K562 (cell line): Measurements from ENCODE around the gene ZNF672. TPM values are rescaled to one million over a fixed set of nuclear protein-coding genes. Genes with fewer than 3 reads are reported as not detected.
A peak's percentile ranks its signal among the peaks of the same experiment; 100 is the strongest.

Experiments used
- BCOR ChIP-seq: fragments of 450-650 bp; IDR thresholded peaks from 2 replicates; pipeline ENCODE4 v1.6.1; 2016
- CBX3 ChIP-seq, 2 experiments: IDR thresholded peaks; 1 replicate in 1 of 2; 2 replicates in 1 of 2; pipeline ENCODE4 v1.6.1; 2012; ENCODE audit warnings: inconsistent platforms in 2 of 2, low read length in 2 of 2, borderline replicate concordance in 1 of 2, control low read depth in 1 of 2
- HDAC1 ChIP-seq, 2 experiments: fragments of 450-650 bp; IDR thresholded peaks; 2 replicates each; pipeline ENCODE4 v1.6.1; 2016 to 2017; ENCODE audit warnings: inconsistent platforms in 1 of 2, mild to moderate bottlenecking in 1 of 2, moderate library complexity in 1 of 2
- JUND ChIP-seq, 2 experiments: IDR thresholded peaks; 2 replicates in 1 of 2; 3 replicates in 1 of 2; pipeline ENCODE4 v1.6.1; 2011; ENCODE audit warnings: borderline replicate concordance in 2 of 2, low read depth in 2 of 2, low read length in 2 of 2, improper control_type of control experiment in 1 of 2, missing biosample characterization in 1 of 2, missing genetic modification characterization in 1 of 2, missing genetic modification reagents in 1 of 2
- MYC ChIP-seq, 2 experiments: fragments of 250-450 bp in 1 of 2; sonication (Bioruptor Pico) in 1 of 2; IDR thresholded peaks; 2 replicates each; pipeline versions ENCODE4 v1.5.1 to v1.6.1; 2012 to 2021; ENCODE audit warnings: low read depth in 2 of 2, borderline replicate concordance in 1 of 2, improper control_type of control experiment in 1 of 2, low read length in 1 of 2, mild to moderate bottlenecking in 1 of 2, moderate library complexity in 1 of 2
- NR4A1 ChIP-seq, 2 experiments: fragments of 250-450 bp in 1 of 2; fragments of 450-650 bp in 1 of 2; sonication (Bioruptor Pico) in 1 of 2; IDR thresholded peaks; 2 replicates each; pipeline versions ENCODE4 v1.4.0 to v1.6.1; 2016 to 2020; ENCODE audit warnings: mild to moderate bottlenecking in 2 of 2, missing compliant biosample characterization in 1 of 2, missing genetic modification characterization in 1 of 2, moderate library complexity in 1 of 2
- SMARCE1 ChIP-seq: fragments of 450-650 bp; IDR thresholded peaks from 2 replicates; pipeline ENCODE4 v1.7.1; 2016; ENCODE audit warnings: mild to moderate bottlenecking
- ZNF57 ChIP-seq: fragments of 450-650 bp; formaldehyde crosslinking; IDR thresholded peaks from 2 replicates; pipeline ENCODE4 v1.4.0; 2020; ENCODE audit warnings: mild to moderate bottlenecking, moderate library complexity
- polyA plus RNA-seq, 8 experiments: library from polyadenylated mRNA; depleted of rRNA in 4 of 8; stranded (reverse) in 5 of 8; unstranded in 3 of 8; fragments of >200 nt; fragmentation: Nextera tagmentation in 2 of 8; fragmentation: Illumina TruSeq in 1 of 8; extraction: Ambion mirVana in 2 of 8; extraction: Trizol in 1 of 8; gene quantifications; 2 replicates each; pipeline versions ENCODE4 v1.2.1 to v1.2.3, GENCODE V29; 2011 to 2014; ENCODE audit warnings: inconsistent platforms in 1 of 8, missing spikeins in 1 of 8
- total RNA-seq, 7 experiments: library from RNA; depleted of rRNA in 6 of 7; stranded (reverse); fragments of >200 nt in 6 of 7; fragmentation: Illumina TruSeq in 2 of 7; extraction: Trizol in 2 of 7; gene quantifications; 2 replicates each; pipeline versions ENCODE4 v1.2.1 to v1.2.3, GENCODE V29; 2011 to 2021; ENCODE audit warnings: low replicate concordance in 1 of 7
- TF ChIP-seq, protein P1 (sequence below): fragments of 250-450 bp; sonication (Bioruptor Pico); IDR thresholded peaks from 2 replicates; pipeline ENCODE4 v1.4.0; 2020
- TF ChIP-seq, protein P2 (sequence below): fragments of 450-650 bp; IDR thresholded peaks from 2 replicates; pipeline ENCODE4 v1.6.1; 2016; ENCODE audit warnings: antibody characterized with exemption
- TF ChIP-seq, protein P3 (sequence below), 2 experiments: fragments of 450-650 bp in 1 of 2; sonication (generic) in 1 of 2; formaldehyde crosslinking in 1 of 2; IDR thresholded peaks; 2 replicates each; pipeline versions ENCODE4 v1.7.1 to v1.9.0; 2016 to 2022; ENCODE audit warnings: inconsistent platforms in 1 of 2, mild to moderate bottlenecking in 1 of 2, missing genetic modification reagents in 1 of 2

ZNF672 gene
- total and polyA plus RNA-seq, 9 of the 15 experiments (the other 6 are each of a cell fraction or from before 2014, with no cell fraction given) = 1.9 to 57.9 (median 24.1) TPM

DNA sequence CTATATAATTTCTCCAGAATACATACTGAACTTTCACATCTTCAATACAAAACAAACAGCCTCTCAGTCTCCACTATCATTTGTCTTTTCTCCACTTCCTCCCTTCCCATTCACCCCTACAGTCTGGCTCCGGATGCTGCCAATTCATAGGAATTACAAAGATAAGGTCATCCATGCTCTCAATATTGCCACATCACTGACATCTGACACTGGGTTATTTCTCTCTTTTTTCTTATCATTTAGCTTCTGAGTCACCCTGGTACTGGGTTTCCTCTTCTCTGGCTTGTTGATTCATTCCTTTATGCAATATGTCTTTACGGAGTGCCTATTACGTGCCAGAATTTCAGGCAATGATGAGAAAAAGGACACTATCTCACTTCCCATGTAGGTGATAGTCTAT is 9.2 kb upstream of the ZNF672 start (continued):
- TF ChIP-seq MYC (IDR thresholded peaks at IDR 0.05; ENCODE audit: low read depth, low read length) (peak; percentile 40; the same call in 1 of the 2 replicates), MYC (CRISPR knock-in tag; IDR thresholded peaks at IDR 0.05; ENCODE audit: borderline replicate concordance, low read depth) (no peak), SMARCE1 (peak; percentile 96), HDAC1 (IDR thresholded peaks at IDR 0.05) (peak in 1 of 2 experiments; percentile 91; a peak in 2 of 4 replicates), ZNF57 (CRISPR knock-in tag) (peak; percentile 80; the same call in 1 of the 2 replicates), CBX3 (IDR thresholded peaks at IDR 0.05; ENCODE audit: borderline replicate concordance in 1 of 2, low read length in 2 of 2) (peak in 1 of 2 experiments; percentile 49; a peak in 1 of 3 replicates), BCOR (peak; percentile 13; the same call in 1 of the 2 replicates), JUND (IDR thresholded peaks at IDR 0.05; ENCODE audit: borderline replicate concordance, low read depth, low read length) (peak; percentile 98), JUND (tag; IDR thresholded peaks at IDR 0.05; ENCODE audit: borderline replicate concordance, low read depth, low read length) (peak; percentile 97), NR4A1 (CRISPR knock-in tag; IDR thresholded peaks at IDR 0.05) (no peak), NR4A1 (tag; IDR thresholded peaks at IDR 0.05) (no peak)
- TF ChIP-seq, protein P1, sequence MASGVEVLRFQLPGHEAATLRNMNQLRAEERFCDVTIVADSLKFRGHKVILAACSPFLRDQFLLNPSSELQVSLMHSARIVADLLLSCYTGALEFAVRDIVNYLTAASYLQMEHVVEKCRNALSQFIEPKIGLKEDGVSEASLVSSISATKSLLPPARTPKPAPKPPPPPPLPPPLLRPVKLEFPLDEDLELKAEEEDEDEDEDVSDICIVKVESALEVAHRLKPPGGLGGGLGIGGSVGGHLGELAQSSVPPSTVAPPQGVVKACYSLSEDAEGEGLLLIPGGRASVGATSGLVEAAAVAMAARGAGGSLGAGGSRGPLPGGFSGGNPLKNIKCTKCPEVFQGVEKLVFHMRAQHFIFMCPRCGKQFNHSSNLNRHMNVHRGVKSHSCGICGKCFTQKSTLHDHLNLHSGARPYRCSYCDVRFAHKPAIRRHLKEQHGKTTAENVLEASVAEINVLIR (CRISPR knock-in tag) = no peak
- TF ChIP-seq, protein P2, sequence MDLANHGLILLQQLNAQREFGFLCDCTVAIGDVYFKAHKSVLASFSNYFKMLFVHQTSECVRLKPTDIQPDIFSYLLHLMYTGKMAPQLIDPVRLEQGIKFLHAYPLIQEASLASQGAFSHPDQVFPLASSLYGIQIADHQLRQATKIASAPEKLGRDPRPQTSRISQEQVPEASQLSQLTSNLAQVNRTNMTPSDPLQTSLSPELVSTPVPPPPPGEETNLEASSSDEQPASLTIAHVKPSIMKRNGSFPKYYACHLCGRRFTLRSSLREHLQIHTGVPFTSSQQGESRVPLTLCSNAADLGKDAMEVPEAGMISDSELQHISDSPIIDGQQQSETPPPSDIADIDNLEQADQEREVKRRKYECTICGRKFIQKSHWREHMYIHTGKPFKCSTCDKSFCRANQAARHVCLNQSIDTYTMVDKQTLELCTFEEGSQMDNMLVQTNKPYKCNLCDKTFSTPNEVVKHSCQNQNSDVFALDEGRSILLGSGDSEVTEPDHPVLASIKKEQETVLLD = peak; percentile 89
- TF ChIP-seq, protein P3, sequence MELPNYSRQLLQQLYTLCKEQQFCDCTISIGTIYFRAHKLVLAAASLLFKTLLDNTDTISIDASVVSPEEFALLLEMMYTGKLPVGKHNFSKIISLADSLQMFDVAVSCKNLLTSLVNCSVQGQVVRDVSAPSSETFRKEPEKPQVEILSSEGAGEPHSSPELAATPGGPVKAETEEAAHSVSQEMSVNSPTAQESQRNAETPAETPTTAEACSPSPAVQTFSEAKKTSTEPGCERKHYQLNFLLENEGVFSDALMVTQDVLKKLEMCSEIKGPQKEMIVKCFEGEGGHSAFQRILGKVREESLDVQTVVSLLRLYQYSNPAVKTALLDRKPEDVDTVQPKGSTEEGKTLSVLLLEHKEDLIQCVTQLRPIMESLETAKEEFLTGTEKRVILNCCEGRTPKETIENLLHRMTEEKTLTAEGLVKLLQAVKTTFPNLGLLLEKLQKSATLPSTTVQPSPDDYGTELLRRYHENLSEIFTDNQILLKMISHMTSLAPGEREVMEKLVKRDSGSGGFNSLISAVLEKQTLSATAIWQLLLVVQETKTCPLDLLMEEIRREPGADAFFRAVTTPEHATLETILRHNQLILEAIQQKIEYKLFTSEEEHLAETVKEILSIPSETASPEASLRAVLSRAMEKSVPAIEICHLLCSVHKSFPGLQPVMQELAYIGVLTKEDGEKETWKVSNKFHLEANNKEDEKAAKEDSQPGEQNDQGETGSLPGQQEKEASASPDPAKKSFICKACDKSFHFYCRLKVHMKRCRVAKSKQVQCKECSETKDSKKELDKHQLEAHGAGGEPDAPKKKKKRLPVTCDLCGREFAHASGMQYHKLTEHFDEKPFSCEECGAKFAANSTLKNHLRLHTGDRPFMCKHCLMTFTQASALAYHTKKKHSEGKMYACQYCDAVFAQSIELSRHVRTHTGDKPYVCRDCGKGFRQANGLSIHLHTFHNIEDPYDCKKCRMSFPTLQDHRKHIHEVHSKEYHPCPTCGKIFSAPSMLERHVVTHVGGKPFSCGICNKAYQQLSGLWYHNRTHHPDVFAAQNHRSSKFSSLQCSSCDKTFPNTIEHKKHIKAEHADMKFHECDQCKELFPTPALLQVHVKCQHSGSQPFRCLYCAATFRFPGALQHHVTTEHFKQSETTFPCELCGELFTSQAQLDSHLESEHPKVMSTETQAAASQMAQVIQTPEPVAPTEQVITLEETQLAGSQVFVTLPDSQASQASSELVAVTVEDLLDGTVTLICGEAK (IDR thresholded peaks at IDR 0.05) = peak; percentile 41; the same call in 1 of the 2 replicates
- TF ChIP-seq, protein P3 (CRISPR knock-in tag; IDR thresholded peaks at IDR 0.05) = no peak
